Measurements from ENCODE around the gene ANKRD33.

GRCh38 chr12:51865757-51866270, 22.1 kb upstream of the ANKRD33 start:
- TF ChIP-seq POLR2A (IDR thresholded peaks at IDR 0.05; ENCODE audit: low read length) (no peak), GATA1 (IDR thresholded peaks at IDR 0.05; ENCODE audit: low read depth, low read length) (no peak)

All from erythroblast (primary cell).